Measurements from ENCODE around the gene LBP. TPM values are rescaled to one million over a fixed set of nuclear protein-coding genes. Genes with fewer than 3 reads are reported as not detected.
"Not testable (repeated sequence)": the region's sequence is repeated elsewhere in the genome, so short reads cannot be mapped to it uniquely, and the experiment has no call there.

LBP gene
- total RNA-seq, 4 donors from 2014 or later, result not detected

- H3K4me3 ChIP-seq, result no peak overlapping the region
- H3K36me3 ChIP-seq, result no peaks in the 10 kb centered on the region
- TF ChIP-seq POLR2A (IDR thresholded peaks at IDR 0.05), result no peak
- no peak for TF ChIP-seq CTCF (IDR thresholded peaks at IDR 0.05)
- no peaks in the 10 kb centered on the region for H3K4me1 ChIP-seq
- H3K27me3 ChIP-seq, result no peaks in the 10 kb centered on the region
- no peaks in the 10 kb centered on the region for H3K9me3 ChIP-seq
- H3K27ac ChIP-seq, result no peak overlapping the region
- DNase-seq, result peak in 1 of 3 donors; percentile 1
Observed at GRCh38 chr20:38405132-38405531, 58.9 kb downstream of the LBP start.

DNA sequence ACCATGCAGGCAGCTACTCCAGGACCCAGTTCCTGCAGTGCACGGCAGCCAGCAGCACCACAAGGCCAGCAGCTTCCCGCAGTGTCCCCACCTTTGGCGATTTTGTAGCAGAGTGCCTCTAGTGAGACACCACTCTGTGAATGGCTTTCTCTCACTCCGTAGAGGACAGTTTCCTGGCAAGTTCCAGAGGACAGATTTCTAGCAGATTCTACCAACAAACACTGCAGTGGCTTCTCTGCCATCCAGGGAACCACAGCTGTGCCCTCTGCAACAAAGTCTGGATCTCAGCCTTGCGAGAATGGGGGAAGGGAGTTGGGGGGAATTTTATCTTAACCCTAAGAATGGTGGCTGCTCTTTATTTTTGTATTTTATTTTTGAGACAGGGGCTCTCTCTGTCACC, 60.2 kb downstream of the LBP start:
- peak in 1 of 3 donors; percentile 36 for DNase-seq
- no peak overlapping the region for H3K4me3 ChIP-seq
- no peaks in the 10 kb centered on the region for H3K4me1 ChIP-seq
- H3K9me3 ChIP-seq, result no peaks in the 10 kb centered on the region
- H3K27ac ChIP-seq, result no peak overlapping the region
- TF ChIP-seq POLR2A (IDR thresholded peaks at IDR 0.05), result no peak
- no peak for TF ChIP-seq CTCF (IDR thresholded peaks at IDR 0.05)
- peaks cover 0 to 4% (median 0%) of the 10 kb centered on the region in 3 donors for H3K36me3 ChIP-seq
- no peaks in the 10 kb centered on the region for H3K27me3 ChIP-seq

DNA sequence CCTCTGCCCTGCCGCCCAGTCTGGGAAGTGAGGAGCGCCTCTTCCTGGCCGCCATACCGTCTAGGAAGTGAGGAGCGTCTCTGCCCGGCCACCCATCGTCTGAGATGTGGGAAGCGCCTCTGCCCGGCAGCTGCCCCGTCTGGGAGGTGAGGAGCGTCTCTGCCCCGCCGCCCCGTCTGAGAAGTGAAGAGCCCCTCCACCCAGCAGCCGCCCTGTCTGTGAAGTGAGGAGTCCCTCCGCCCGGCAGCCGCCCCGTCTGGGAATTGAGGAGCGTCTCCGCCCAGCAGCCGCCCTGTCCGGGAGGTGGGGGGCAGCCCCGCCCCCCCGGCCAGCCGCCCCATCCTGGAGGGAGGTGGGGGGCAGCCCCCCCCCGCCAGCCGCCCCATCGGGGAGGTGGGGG, 61.0 kb downstream of the LBP start:
- peak in 1 of 3 donors; percentile 25 for DNase-seq
- H3K4me1 ChIP-seq, result no peaks in the 10 kb centered on the region
- H3K27ac ChIP-seq, result no peak overlapping the region
- H3K4me3 ChIP-seq, result no peak overlapping the region
- no peaks in the 10 kb centered on the region for H3K9me3 ChIP-seq
- H3K27me3 ChIP-seq, result no peaks in the 10 kb centered on the region
- no peak for TF ChIP-seq POLR2A (IDR thresholded peaks at IDR 0.05)
- TF ChIP-seq CTCF (IDR thresholded peaks at IDR 0.05), result no peak
- peaks cover 0 to 12% (median 0%) of the 10 kb centered on the region in 3 donors for H3K36me3 ChIP-seq

GRCh38 chr20:38407822-38408221, 61.5 kb downstream of the LBP start:
- not testable (repeated sequence) for H3K27ac ChIP-seq, H3K4me1 ChIP-seq, H3K9me3 ChIP-seq, H3K27me3 ChIP-seq, H3K4me3 ChIP-seq, DNase-seq
- peaks cover 0 to 12% (median 0%) of the 10 kb centered on the region in 3 donors for H3K36me3 ChIP-seq

DNA sequence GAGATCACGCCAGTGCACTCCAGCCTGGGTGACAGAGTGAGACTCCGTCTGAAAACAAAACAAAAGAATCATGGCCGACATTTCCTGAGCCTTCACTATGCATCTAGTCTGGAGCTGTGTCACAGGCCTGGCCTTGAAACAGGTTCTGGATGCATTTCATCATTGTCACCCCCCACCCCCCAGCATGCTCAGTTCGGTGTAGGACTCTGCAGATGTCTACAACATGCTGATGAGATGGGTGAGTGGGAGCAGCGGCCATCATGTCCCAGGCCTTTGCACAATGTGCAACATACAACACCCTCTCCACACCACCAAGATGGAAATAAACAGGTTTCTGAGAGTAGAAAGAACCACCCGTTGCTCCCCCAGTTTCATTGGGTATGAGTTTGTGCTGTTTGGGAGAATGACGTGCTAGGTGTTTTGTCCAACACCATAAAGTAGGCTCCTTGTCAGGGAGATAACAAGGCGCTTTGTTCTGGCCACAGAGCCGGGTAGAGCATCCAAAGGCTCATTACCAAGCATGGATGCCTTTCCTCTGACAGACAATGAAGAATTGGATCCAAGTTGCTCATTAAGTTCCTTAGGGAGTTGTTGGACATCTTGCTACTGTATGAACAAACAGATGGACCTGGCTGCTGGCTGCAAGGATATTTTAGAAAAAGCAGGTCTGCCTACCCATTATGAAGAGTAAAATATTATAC, 66.7 kb downstream of the LBP start:
- no peaks in the 10 kb centered on the region for H3K27me3 ChIP-seq
- TF ChIP-seq POLR2A (IDR thresholded peaks at IDR 0.05) (no peak), CTCF (IDR thresholded peaks at IDR 0.05) (no peak)
- H3K27ac ChIP-seq, result no peak overlapping the region
- no peak for DNase-seq
- H3K9me3 ChIP-seq, result no peaks in the 10 kb centered on the region
- no peaks in the 10 kb centered on the region for H3K4me1 ChIP-seq
- H3K4me3 ChIP-seq, result no peak overlapping the region
- H3K36me3 ChIP-seq, result peaks cover 0 to 33% (median 0%) of the 10 kb centered on the region in 3 donors

- Histone ChIP-seq H3K4me1 (no peaks in the 10 kb centered on the region), H3K27me3 (no peaks in the 10 kb centered on the region), H3K4me3 (no peak overlapping the region), H3K36me3 (peaks cover 0 to 49% (median 0%) of the 10 kb centered on the region in 3 donors), H3K9me3 (no peaks in the 10 kb centered on the region), H3K27ac (no peak overlapping the region)
- no peak for DNase-seq
- TF ChIP-seq POLR2A (IDR thresholded peaks at IDR 0.05) (no peak), CTCF (IDR thresholded peaks at IDR 0.05) (no peak)
Observed at GRCh38 chr20:38414769-38415450, 68.6 kb downstream of the LBP start.
